HG03280 (cell line): ENCODE measurements around the gene MACO1.
"Not testable (repeated sequence)": the region's sequence is repeated elsewhere in the genome, so short reads cannot be mapped to it uniquely, and the experiment has no call there.

Experiments used
- ATAC-seq: cut with Tn5 transposase; IDR thresholded peaks from one replicate; pipeline ENCODE4 v1.9.1; 2021; ENCODE audit warnings: mild to moderate bottlenecking, moderate library complexity; ENCODE audit not compliant: unreplicated experiment

Gene MACO1

DNA sequence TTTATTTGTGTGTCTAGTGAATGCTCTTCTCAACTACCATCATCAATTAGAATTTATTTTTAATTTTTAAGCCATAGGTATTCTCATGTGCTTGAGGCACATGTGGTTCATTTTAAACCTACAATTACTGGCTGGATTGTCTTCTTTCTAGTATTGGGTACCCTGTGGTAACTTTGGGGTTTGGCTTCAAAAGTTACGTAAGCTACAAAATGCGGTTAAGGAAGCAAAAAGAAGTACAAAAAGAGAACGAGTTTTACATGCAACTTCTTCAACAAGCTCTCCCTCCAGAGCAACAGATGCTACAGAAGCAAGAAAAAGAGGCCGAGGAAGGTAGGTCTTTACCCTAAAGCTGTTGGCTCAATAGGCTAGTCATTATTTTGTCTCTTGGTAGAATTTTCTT, 25.8 kb downstream of the MACO1 start:
- ATAC-seq = no peak

DNA sequence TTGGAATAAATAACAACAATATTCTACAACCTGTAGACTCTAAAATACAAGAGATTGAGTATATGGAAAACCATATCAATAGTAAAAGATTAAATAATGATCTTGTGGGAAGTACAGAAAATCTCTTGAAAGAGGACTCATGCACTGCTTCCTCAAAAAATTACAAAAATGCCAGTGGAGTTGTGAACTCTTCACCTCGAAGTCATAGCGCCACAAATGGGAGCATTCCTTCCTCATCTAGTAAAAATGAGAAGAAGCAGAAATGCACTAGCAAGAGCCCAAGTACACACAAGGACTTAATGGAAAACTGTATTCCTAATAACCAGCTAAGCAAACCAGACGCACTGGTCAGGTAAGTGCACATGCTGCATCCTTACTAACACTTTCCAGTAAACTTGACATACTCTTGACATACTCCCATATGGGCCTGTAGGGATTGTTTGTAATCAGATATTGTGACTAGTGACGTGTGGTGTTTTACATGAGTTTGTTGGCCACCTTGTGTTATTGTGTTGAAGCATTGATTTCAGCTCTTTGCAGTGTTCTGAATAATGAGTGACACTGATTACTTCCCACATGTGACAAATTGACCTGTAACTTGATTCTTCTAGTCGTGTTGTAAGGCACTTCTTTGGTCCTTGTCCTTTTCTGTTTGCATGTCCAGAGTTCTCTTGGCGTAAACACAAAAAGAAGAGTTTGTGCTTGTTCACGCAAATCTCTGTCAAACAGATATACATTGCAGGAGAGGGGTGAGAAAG, 28.0 kb downstream of the MACO1 start:
- ATAC-seq = no peak

DNA sequence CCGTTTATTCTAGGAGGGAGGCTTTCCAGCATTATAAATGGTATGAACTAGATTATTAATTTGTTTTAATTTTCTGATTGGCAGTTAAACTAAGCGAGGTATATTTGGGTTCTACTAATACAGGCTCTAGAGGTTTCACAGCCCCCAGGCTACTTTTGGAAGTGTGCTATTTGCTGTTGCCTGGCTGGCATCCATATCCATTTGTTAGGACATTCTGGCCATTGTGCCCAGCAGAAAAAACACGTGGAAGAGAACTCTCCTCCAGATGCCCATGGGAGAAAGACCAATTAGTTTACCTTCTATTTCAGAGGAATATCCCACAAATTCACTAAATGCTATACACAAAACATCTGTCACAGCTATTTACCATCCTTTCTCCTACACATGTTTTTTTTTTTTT, 29.3 kb downstream of the MACO1 start:
- no peak for ATAC-seq

DNA sequence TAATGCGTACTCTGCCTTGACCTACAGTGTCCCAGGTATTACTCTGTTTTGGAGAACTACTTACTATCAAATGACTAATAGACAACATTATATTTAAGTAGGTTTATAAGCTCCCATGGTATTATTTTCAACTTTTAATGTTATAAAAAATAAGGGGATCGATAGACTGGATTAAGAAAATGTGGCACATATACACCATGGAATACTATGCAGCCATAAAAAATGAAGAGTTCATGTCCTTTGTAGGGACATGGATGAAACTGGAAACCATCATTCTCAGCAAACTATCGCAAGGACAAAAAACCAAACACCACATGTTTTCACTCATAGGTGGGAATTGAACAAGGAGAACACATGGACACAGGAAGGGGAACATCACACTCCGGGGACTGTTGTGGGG, 30.1 kb downstream of the MACO1 start:
- not testable (repeated sequence) for ATAC-seq

DNA sequence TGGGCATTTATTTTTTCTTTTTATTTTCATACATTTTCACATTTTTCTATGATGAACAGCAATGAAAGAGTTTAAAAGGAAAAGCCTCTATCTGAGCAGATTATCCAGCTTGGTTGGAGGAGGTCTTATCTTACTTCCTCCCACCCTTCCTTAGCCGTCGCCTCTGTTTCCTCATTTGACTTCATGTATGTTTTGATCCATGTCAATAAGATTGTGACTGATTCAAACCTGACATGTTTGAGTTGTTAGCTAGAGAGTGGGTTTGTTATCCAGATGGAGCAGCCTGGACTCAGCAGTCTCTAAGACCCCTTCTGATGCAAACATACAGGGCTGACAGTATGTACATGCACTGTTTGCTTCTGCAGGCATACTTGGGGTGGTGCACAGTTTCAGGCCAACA, 31.2 kb downstream of the MACO1 start:
- no peak for ATAC-seq

DNA sequence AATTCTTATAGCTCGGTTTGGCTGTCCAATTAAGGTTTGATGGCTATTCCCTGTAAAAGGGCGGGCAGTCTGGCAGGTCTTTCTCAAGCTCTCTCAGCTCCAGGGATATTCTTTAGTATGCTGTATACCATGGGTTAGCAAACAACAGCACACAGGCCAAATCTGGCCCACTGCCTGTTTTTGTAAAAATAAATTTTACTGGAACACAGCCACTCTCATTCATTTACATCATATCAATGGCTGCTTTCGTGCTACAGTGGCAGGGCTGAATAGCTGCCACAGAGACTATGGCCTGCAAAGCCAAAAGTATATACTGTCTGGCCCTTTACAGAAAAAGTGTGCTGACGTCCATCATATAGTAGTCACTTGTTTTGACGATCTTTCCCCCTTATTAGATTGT, 32.0 kb downstream of the MACO1 start:
- no peak for ATAC-seq

DNA sequence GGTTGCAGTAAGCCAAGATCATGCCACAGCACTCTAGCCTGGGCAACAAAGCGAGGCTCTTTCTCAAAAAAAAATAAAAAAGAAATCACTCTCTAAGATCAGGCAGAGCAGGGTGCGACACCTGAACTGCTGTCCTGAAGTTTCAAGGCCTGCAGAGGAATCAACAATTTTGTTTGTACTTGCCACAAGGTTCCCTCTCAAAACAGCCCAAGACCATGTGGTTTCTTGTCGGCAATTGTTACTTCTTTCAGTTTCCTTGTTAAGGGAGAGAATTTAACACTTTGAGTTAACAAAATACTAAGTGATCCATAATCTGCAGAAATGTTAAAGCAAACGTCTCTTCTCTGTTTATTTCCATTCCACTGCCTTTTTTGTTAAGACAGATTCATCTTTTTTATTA, 36.5 kb downstream of the MACO1 start:
- no peak for ATAC-seq

DNA sequence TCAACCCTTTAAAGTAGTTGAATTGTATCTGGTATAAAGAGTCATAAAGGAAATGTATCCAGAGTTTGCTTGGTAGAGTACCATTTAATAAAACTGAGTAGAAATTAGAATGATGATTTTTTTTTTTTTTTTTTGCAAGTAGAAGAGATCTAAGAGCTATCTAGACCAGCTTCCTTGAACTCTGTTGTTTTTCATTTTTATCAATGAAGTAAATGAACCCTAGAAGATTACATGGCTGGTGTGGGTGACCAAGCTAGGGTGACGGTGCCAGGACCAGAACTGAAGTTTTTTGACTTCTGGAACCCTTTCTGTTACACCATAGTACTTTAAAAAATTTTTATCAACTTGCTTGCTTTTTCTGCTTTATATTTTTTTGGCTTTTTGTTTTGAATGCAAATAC, 36.9 kb downstream of the MACO1 start:
- no peak for ATAC-seq

DNA sequence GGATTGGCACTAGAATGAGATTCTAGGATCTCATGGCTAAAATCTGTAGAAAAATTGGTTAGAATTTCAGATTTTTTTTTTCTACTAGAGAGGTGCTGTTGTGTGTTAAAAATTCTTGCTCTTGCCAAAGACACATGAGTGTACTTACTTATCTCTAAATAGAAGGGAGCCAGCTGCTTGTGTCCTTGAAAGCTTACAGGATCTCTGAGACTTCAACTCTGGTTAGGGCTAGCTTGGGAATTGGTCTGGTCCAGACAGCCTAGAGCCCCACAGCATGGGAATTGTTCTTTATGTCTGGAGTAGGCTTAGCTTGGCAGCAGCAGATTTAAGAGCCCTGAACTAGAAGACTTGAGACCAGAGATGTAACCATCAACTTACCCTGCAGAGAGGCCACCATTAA, 37.3 kb downstream of the MACO1 start:
- ATAC-seq = no peak

DNA sequence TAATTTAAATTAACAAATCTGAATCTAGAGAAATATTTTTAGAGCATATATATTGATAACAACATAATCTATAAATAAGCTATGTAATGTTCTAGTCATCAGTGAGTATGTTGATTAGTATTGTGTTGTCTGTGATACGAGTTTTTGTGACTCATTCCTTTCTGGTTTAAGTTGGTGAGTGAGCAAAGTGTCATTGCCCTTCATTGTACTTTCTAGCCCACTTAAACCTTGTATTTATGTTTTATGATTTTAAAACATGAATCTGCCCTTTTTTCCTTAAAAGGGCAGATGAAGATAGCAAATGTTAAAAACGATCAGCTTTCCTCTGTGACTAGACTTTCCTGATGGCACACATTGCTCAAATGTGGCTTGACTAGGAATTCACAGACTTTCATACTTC, 38.5 kb downstream of the MACO1 start:
- no peak for ATAC-seq

DNA sequence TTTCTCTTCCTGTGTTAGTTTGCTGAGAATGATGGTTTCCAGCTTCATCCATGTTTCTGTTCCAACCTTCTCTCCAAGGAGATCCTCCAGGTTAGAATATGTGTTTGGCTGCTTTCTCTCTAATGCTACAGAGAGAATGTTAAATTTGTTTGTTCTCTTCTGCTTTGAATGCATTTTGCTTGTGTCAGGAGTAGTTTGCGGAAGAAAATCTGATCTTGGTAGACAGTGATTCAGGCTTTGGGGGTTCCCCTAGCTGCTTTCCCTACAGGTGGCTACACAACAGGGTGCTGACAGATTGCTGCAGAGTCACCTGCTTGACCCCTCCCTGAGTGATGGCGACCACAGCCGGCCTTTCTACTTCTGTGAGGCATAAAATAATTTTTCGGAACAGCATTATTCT, 41.8 kb downstream of the MACO1 start:
- ATAC-seq = no peak

DNA sequence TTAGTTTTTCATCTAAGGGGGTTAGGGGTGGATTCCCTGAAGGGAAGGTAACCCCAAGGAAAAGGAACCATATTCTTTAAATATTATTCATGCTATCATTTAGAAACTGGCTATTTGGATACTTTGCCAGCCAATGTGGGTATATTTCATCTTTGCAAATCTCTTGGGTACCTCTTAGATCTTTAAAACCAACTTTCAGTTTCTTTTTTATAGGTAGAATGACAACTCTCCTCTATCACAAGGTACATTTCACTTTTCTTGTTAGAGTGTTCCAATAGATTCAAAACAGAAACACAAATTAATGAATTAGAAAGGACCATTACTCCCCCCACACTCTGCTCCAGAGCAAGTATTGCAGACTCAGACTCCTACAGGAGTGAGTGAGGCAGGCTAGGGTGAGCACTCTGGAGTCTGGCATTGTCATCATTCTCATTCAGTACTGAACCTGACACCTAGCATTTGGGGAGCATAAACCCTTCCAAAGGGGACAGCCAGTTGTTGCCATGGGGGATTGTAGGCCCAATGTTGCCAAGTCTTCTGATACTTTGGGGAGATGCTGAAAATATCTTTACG, 43.0 kb downstream of the MACO1 start:
- ATAC-seq = no peak

DNA sequence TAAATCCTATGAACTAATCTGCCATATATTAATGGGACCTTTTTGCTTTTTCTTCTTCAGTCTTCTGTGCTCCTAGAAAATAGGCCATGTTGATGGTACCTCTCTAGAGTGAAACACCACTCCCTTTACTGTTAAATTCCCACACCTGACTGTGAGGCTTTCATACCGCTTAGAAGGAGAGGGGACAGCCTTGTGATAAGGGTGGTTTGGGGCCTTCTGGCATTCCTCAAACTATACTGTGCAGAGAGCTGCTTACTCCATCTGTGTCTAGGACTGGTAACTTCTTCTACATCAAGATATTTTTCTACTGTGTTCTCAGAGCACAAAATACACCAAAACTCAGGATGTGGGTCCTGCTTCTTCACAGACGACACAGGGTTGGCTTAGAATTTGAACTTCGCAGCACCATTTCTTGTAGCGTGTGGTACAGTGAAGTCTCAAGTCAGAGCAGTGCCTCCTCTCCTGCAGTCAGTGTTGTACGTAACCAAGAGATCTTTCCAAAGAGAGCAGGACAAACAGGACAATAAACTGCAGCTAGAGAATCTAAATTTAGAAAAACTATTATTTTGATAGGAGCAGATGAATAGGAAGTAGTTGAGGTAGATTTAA, 43.8 kb downstream of the MACO1 start:
- no peak for ATAC-seq

DNA sequence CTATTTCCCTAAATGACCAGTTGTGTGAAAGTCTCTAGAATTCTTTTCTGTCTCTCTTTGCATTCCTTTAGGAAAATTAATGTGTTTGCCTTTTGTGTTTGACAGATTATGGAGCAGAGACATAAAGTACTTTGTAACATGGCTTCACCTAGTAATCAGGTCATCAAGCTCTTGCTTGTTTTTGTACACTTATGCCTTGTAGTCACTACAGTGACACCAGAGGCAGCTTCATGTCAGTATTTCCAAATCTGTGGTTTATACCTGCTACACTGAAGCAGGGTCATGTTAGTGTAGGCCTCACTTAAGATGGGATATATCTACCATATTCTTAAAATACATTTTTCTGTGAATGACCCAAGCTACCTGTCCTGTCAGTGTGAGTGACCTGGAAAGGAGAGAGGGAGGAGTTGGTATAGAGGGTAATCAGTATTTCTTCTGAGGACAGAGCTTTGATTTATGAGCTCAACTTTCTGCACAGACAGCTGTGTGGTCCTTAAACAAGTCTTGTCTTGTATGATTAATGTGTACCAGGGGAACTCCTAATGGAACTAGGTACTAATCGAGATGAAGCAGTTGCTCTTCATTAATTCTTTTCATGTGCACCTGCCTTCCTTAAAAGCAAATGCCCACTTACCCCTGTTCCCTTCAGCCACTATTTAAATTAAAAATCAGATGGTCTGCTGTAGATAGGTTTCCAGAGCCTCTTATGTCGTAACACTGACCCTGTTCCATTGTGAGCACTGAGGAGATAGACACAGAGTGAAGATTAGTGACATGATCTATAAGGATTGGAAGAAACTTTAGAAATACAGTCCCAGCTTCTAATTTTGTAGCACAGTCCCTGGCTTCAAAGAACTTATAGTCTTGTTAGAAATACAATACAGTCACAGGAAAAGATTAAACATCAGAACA, 45.7 kb downstream of the MACO1 start:
- no peak for ATAC-seq

DNA sequence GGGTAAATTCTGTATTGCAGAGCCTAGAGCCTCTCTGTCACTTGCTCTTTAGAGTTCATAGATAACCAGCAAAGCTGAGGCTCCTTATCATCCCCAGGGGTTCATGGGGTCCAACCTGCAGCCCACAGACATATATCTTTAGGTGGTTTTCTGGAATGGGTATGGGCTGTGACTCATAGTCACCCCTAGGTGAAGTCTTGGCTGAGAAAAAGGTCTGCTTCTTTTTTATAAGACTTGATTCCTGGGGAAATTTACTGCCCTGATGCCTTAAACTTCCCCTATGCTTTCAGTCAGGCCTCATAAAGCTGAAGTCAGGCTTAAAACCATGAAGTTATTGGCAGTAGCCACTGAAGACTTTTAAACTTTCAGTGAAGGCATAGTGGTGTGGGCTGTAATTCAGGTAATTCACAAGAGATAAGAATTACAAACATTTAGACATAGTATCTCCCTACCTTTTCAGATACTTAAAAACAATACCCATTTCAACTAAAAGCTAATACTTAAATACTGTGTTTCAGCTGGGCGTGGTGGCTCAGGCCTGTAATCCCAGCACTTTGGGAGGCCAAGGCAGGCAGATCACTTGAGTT, 46.8 kb downstream of the MACO1 start:
- no peak for ATAC-seq

DNA sequence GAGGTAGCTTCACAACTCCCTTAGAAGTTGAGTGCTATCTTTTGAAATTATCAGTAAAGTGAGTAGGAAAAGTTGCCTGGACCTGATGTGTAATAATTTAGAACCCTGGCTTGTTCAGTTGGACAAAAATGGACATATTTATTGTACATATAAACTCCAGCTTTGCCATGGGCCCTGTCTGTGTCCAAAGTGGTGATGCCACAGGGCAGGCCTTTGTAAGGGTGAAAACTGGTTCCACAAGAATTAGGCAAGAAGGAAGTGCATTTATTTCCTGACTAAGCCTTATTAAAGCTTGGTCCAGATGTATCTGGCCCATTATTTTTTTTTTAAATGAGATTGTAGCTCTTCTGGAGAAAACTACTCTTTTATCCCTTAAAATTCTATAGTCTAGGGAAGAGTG, 47.9 kb downstream of the MACO1 start:
- ATAC-seq = no peak

DNA sequence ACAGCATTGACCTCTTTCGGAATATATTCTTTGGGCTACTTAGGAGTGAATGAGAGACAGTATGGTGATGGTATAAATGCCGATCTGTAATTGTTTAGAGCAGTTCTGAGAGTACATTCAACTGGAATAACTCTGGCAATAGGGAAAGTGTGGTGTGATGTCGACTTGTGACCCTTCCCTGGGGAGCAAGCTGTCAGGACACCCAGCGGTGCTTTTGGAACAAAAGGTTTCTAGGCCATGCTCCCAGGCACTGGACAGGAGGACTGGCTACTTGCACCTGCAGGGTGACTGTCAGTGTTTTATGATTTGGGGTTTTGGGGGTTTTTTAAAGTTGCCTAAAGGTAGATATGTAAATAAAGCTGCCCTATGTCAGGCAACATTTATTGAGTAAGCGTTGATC, 50.9 kb downstream of the MACO1 start:
- ATAC-seq = no peak

DNA sequence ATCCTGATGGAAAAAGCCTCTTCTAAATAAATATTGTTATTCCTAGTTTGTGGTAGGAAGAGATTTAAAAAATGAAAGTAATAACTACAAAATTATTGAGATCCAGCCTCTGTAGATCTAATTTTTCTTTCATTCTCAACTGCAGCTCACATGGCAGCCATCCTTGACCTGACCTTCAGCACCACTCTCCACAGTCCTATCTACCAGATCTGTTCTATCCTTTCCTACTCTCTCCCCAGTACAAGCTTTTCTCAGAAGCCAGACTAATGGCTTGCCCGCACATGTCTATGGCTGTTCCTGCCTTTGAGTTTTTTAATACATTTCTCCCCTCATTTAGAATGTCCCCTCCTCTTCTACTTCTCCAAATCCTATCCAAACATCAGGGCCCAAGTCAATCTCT, 51.5 kb downstream of the MACO1 start:
- no peak for ATAC-seq

DNA sequence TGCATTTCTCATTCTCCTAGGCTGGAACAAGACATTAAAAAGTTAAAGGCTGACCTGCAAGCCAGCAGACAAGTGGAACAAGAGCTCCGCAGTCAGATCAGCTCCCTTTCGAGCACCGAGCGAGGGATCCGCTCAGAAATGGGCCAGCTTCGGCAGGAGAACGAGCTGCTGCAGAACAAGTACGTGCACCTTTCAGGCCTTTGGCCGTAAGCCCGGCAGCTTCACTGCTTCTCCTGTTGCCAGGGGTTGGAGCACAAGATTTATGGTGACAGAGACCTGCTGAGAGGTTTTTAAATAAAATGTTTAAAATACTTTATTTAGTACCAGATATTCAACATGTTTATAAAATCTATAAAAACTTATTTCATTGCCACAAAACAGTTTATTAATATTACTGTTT, 53.4 kb downstream of the MACO1 start:
- no peak for ATAC-seq

DNA sequence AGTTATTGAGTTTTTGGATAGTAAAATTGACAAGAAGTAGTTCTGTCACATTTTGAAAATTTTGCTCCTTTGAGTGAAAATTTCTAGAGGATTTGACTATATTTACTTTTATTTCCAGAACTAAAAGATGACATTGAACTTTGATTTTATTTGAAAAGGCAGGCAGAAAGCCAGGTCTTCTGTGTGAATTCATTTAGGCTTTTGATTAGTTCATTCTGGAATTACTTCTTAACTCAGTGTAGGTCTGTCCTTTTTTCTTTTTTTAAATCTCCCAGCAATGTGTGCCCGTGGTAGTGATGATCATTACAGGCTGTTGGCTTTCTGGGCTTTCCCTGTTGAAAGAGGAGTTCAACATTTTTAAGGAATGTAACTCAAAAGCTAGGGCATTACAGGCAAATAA, 53.8 kb downstream of the MACO1 start:
- no peak for ATAC-seq
